AG04450 (cell line): ENCODE measurements around the gene TNFRSF13B. TPM values are rescaled to one million over a fixed set of nuclear protein-coding genes. Genes with fewer than 3 reads are reported as not detected.
"Not testable (repeated sequence)": the region's sequence is repeated elsewhere in the genome, so short reads cannot be mapped to it uniquely, and the experiment has no call there.

ENCODE experiments used
- CTCF ChIA-PET: fragments of 300-600, 350-600 bp; formaldehyde crosslinking; extraction: SDS; loops from one replicate; lab custom pipeline; 2022; ENCODE audit warnings: antibody characterized with exemption, inconsistent platforms; lab: Charles Lee
- POLR2A ChIA-PET: fragments of 350-600 bp; formaldehyde crosslinking; extraction: SDS; loops from one replicate; lab custom pipeline; 2021; ENCODE audit warnings: antibody characterized with exemption, inconsistent platforms; lab: Yijun Ruan, JAX
- DNase-seq: peaks from one replicate; pipeline ENCODE4 v3.0.0-alpha.2; 2011; ENCODE audit warnings: low read depth, low spot score
- H3K27ac ChIP-seq: one replicate; pipeline ENCODE4 v1.5.1; 2012; ENCODE audit warnings: low read depth, low read length, control low read depth
- H3K27me3 ChIP-seq: one replicate; pipeline ENCODE4 v1.6.0; 2012; ENCODE audit warnings: low read length; ENCODE audit not compliant: control insufficient read depth, insufficient read depth
- H3K4me3 ChIP-seq: 2 replicates; pipeline ENCODE4 v1.5.1; 2011; ENCODE audit warnings: mild to moderate bottlenecking, low read depth, low read length, control low read depth
- H3K9me3 ChIP-seq: 2 replicates; pipeline ENCODE4 v1.5.1; 2012; ENCODE audit warnings: low read length; ENCODE audit not compliant: control insufficient read depth, insufficient read depth
- CTCF ChIP-seq: IDR thresholded peaks from 2 replicates; pipeline ENCODE4 v1.5.1; 2011; ENCODE audit warnings: low read depth, low read length, control low read depth, inconsistent platforms
- polyA plus RNA-seq: library from polyadenylated mRNA; depleted of rRNA; stranded (reverse); fragments of >200 nt; gene quantifications from 2 replicates; pipeline ENCODE4 v1.2.3, GENCODE V29; 2011

TNFRSF13B gene
- polyA plus RNA-seq, 1 experiment = not detected

GRCh38 chr17:16975744-16976625, 4.1 kb upstream of the TNFRSF13B start:
- H3K9me3 ChIP-seq = no peaks in the 10 kb centered on the region; the same call in 1 of the 2 replicates
- no peak overlapping the region for H3K27ac ChIP-seq
- H3K27me3 ChIP-seq = peaks cover 10% of the 10 kb centered on the region
- DNase-seq = no peak
- ChIA-PET POLR2A (no interaction called here), CTCF (no interaction called here)
- no peak overlapping the region for H3K4me3 ChIP-seq
- TF ChIP-seq CTCF = no peak

GRCh38 chr17:16975277-16975651, 3.3 kb upstream of the TNFRSF13B start:
- Histone ChIP-seq H3K9me3 (no peaks in the 10 kb centered on the region; the same call in 1 of the 2 replicates), H3K27ac (no peak overlapping the region), H3K4me3 (no peak overlapping the region), H3K27me3 (peaks cover 10% of the 10 kb centered on the region)
- TF ChIP-seq CTCF = no peak
- CTCF ChIA-PET = no interaction called here
- POLR2A ChIA-PET = interaction anchor here (0.5 kb wide), 1 partner anchor 299 kb away, joined by 3 read pairs; no protein-coding TSS in a partner anchor
- no peak for DNase-seq

GRCh38 chr17:16974569-16975276, 2.8 kb upstream of the TNFRSF13B start:
- Histone ChIP-seq H3K4me3 (no peak overlapping the region), H3K27me3 (peaks cover 14% of the 10 kb centered on the region), H3K9me3 (no peaks in the 10 kb centered on the region), H3K27ac (no peak overlapping the region)
- ChIA-PET CTCF (no interaction called here), POLR2A (interaction anchor here (0.5 kb wide), 1 partner anchor 299 kb away, joined by 3 read pairs; no protein-coding TSS in a partner anchor)
- no peak for TF ChIP-seq CTCF
- no peak for DNase-seq

- Histone ChIP-seq H3K27me3 (peaks cover 18% of the 10 kb centered on the region), H3K4me3 (no peak overlapping the region), H3K27ac (no peak overlapping the region), H3K9me3 (no peaks in the 10 kb centered on the region)
- POLR2A ChIA-PET = no interaction called here
- CTCF ChIA-PET = no interaction called here
- TF ChIP-seq CTCF = no peak
- DNase-seq = no peak
These were observed 2.0 kb upstream of the TNFRSF13B start for GRCh38 chr17:16973760-16974540.

- H3K4me3 ChIP-seq, H3K27ac ChIP-seq, CTCF ChIA-PET, DNase-seq, POLR2A ChIA-PET, H3K9me3 ChIP-seq: not testable (repeated sequence)
- H3K27me3 ChIP-seq = peaks cover 18% of the 10 kb centered on the region
These were observed 1.1 kb upstream of the TNFRSF13B start for GRCh38 chr17:16973043-16973442.
